K562 (cell line): ENCODE data around the gene NELL1.

Source experiments
- ELF1 ChIP-seq: fragments of 200-800 bp; sonication (Bioruptor generic); IDR thresholded peaks from 2 replicates; pipeline ENCODE4 v1.6.1; 2016; ENCODE audit warnings: missing genetic modification characterization, missing compliant biosample characterization
- NR2C1 ChIP-seq, 2 experiments: fragments of 450-650 bp; IDR thresholded peaks; 2 replicates each; pipeline ENCODE4 v1.6.1; 2017; ENCODE audit warnings: mild to moderate bottlenecking in 2 of 2, antibody characterized with exemption in 1 of 2, inconsistent platforms in 1 of 2, missing compliant biosample characterization in 1 of 2, missing genetic modification characterization in 1 of 2
- SRF ChIP-seq, 2 experiments: fragments of 250-450, 450-650 bp in 1 of 2; sonication (Bioruptor Pico) in 1 of 2; sonication (generic) in 1 of 2; formaldehyde crosslinking; IDR thresholded peaks; 2 replicates each; pipeline versions ENCODE4 v1.5.0 to v1.5.1; 2020 to 2022; ENCODE audit warnings: mild to moderate bottlenecking in 1 of 2, missing genetic modification reagents in 1 of 2
- TCF3 ChIP-seq: sonication (generic); formaldehyde crosslinking; IDR thresholded peaks from 2 replicates; pipeline ENCODE4 v1.4.0; 2020; ENCODE audit warnings: mild to moderate bottlenecking, missing genetic modification reagents
- VEZF1 ChIP-seq: fragments of 200-800 bp; sonication (Bioruptor generic); IDR thresholded peaks from 2 replicates; pipeline ENCODE4 v1.6.1; 2017; ENCODE audit warnings: missing genetic modification characterization, missing compliant biosample characterization
- ZBTB26 ChIP-seq: fragments of 450-650 bp; formaldehyde crosslinking; IDR thresholded peaks from 2 replicates; pipeline ENCODE4 v1.4.0; 2022; ENCODE audit warnings: missing genetic modification characterization
- ZFPM2 ChIP-seq: fragments of 250-450 bp; sonication (Bioruptor Pico); IDR thresholded peaks from 2 replicates; pipeline ENCODE4 v1.5.1; 2022; ENCODE audit warnings: mild to moderate bottlenecking
- TF ChIP-seq, protein P1 (sequence below): fragments of 450-650 bp; IDR thresholded peaks from one replicate; pipeline ENCODE4 v1.6.1; 2018; ENCODE audit warnings: mild to moderate bottlenecking, moderate library complexity; ENCODE audit not compliant: partially characterized antibody

GRCh38 chr11:21481255-21481654 is 811.9 kb downstream of the NELL1 start:
- no peak for TF ChIP-seq SRF (CRISPR knock-in tag; IDR thresholded peaks at IDR 0.05)
- TF ChIP-seq ZFPM2 (CRISPR knock-in tag) = no peak
- no peak for TF ChIP-seq ZBTB26 (CRISPR knock-in tag)
- no peak for TF ChIP-seq NR2C1 (IDR thresholded peaks at IDR 0.05)
- TF ChIP-seq NR2C1 (tag; IDR thresholded peaks at IDR 0.05) = no peak
- TF ChIP-seq ELF1 (tag) = no peak
- no peak for TF ChIP-seq TCF3 (CRISPR knock-in tag)
- TF ChIP-seq, protein P1, sequence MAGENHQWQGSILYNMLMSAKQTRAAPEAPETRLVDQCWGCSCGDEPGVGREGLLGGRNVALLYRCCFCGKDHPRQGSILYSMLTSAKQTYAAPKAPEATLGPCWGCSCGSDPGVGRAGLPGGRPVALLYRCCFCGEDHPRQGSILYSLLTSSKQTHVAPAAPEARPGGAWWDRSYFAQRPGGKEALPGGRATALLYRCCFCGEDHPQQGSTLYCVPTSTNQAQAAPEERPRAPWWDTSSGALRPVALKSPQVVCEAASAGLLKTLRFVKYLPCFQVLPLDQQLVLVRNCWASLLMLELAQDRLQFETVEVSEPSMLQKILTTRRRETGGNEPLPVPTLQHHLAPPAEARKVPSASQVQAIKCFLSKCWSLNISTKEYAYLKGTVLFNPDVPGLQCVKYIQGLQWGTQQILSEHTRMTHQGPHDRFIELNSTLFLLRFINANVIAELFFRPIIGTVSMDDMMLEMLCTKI = no peak
- TF ChIP-seq VEZF1 = no peak
